K562 (cell line): ENCODE measurements around the gene UGT3A1. TPM values are rescaled to one million over a fixed set of nuclear protein-coding genes. Genes with fewer than 3 reads are reported as not detected.

ENCODE experiments used
- ATAC-seq: fragments of 200-7000 bp; cut with Tn5 transposase; 3 replicates; pipeline ENCODE4 v1.9.1; 2020; ENCODE audit warnings: moderate library complexity
- BruUV-seq: library from RNA; stranded (reverse); fragments of 400-500 nt; replicated peaks from 2 replicates; lab custom pipeline; 2021; lab: Mats Ljungman, UMichigan
- CTCF ChIA-PET: fragments of 300-600 bp; formaldehyde crosslinking; extraction: SDS; loops from one replicate; lab custom pipeline; 2021; ENCODE audit warnings: low intra/inter-chr PET ratio; lab: Yijun Ruan, JAX
- POLR2A ChIA-PET: fragments of 300-600, 350-650 bp; sonication (Branson Sonifier 250); formaldehyde crosslinking; extraction: SDS; loops from one replicate; lab custom pipeline; 2021; ENCODE audit warnings: antibody characterized with exemption, inconsistent platforms; lab: Yijun Ruan, JAX
- DNase-seq, 4 experiments: peaks; one replicate each; pipeline versions ENCODE4 v3.0.0 to v3.0.0-alpha.2; 2011 to 2018; ENCODE audit warnings: low spot score in 3 of 4, mixed read lengths in 3 of 4; ENCODE audit errors: extremely low read depth in 1 of 4
- FAIRE-seq: peaks from 2 replicates; lab custom pipeline; 2011; peaks lifted over from hg19 to GRCh38; lab: Jason Lieb, UNC
- H2AFZ ChIP-seq: 2 replicates; pipeline ENCODE4 v1.6.0; 2011; ENCODE audit warnings: low read depth, low read length, control low read depth, inconsistent platforms
- H3K27ac ChIP-seq: fragments of 200-600 bp; 3 replicates; pipeline ENCODE4 v1.8.0; 2011; ENCODE audit warnings: low read depth, mild to moderate bottlenecking, control low read depth, inconsistent platforms, low read length, moderate library complexity, mixed read lengths; ENCODE audit errors: extremely low read depth
- H3K27me3 ChIP-seq, 2 experiments: fragments of 300-600 bp in 1 of 2; 2 replicates in 1 of 2; 3 replicates in 1 of 2; pipeline versions ENCODE4 v1.6.0 to v1.8.0; 2011; ENCODE audit warnings: inconsistent platforms in 2 of 2, low read length in 2 of 2, mild to moderate bottlenecking in 1 of 2, mixed read lengths in 1 of 2, moderate library complexity in 1 of 2; ENCODE audit not compliant: control insufficient read depth in 2 of 2, insufficient read depth in 2 of 2
- H3K36me3 ChIP-seq: fragments of 300-600 bp; 3 replicates; pipeline ENCODE4 v1.8.0; 2011; ENCODE audit warnings: mild to moderate bottlenecking, low read length, inconsistent platforms; ENCODE audit not compliant: control insufficient read depth, insufficient read depth
- H3K4me1 ChIP-seq, 2 experiments: fragments of 200-600 bp in 1 of 2; replicated peaks in 1 of 2; 2 replicates in 1 of 2; 3 replicates in 1 of 2; pipeline versions ENCODE4 v1.5.1 to v1.8.0; 2011; ENCODE audit warnings: inconsistent platforms in 2 of 2, low read length in 2 of 2, mild to moderate bottlenecking in 1 of 2, mixed read lengths in 1 of 2, moderate library complexity in 1 of 2; ENCODE audit not compliant: control insufficient read depth in 2 of 2, insufficient read depth in 2 of 2
- H3K4me2 ChIP-seq: 2 replicates; pipeline ENCODE4 v1.6.1; 2011; ENCODE audit warnings: low read length, control low read depth, inconsistent platforms, mixed read lengths; ENCODE audit not compliant: insufficient read depth
- H3K4me3 ChIP-seq: fragments of 200-600 bp; sonication (generic), shearing (Covaris generic); 2 replicates; pipeline ENCODE4 v1.5.1; 2016; ENCODE audit warnings: control low read depth, inconsistent platforms
- H3K79me2 ChIP-seq: fragments of 200-600 bp; 3 replicates; pipeline ENCODE4 v1.8.0; 2011; ENCODE audit warnings: low read length, inconsistent platforms; ENCODE audit not compliant: control insufficient read depth, insufficient read depth
- H3K9ac ChIP-seq, 2 experiments: 2 replicates each; pipeline versions ENCODE4 v1.6.0 to v1.6.1; 2011; ENCODE audit warnings: low read depth in 2 of 2, low read length in 2 of 2, control low read depth in 1 of 2, inconsistent platforms in 1 of 2, mild to moderate bottlenecking in 1 of 2, mixed read lengths in 1 of 2; ENCODE audit not compliant: insufficient read depth in 1 of 2
- H3K9me1 ChIP-seq: one replicate; pipeline ENCODE4 v1.6.0; 2011; ENCODE audit warnings: inconsistent platforms, mild to moderate bottlenecking, low read length, moderate library complexity; ENCODE audit not compliant: control insufficient read depth, insufficient read depth
- H3K9me3 ChIP-seq: replicated peaks from 2 replicates; pipeline ENCODE4 v1.5.1; 2011; ENCODE audit warnings: low read depth, low read length, inconsistent platforms; ENCODE audit not compliant: control insufficient read depth, insufficient read depth
- H4K20me1 ChIP-seq: replicated peaks from 2 replicates; pipeline ENCODE4 v1.6.1; 2011; ENCODE audit warnings: low read length, inconsistent platforms, mixed read lengths; ENCODE audit not compliant: control insufficient read depth, insufficient read depth
- ASH1L ChIP-seq: fragments of 450-650 bp; IDR thresholded peaks from 2 replicates; pipeline ENCODE4 v1.6.1; 2018; ENCODE audit warnings: borderline replicate concordance, mild to moderate bottlenecking, low read depth; ENCODE audit not compliant: partially characterized antibody
- DIDO1 ChIP-seq: fragments of 450-650 bp; IDR thresholded peaks from 2 replicates; pipeline ENCODE4 v1.6.1; 2016; ENCODE audit warnings: low read depth, missing biosample characterization, missing genetic modification characterization
- GATAD2A ChIP-seq: fragments of 450-650 bp; IDR thresholded peaks from 2 replicates; pipeline ENCODE4 v1.6.1; 2017
- GTF2F1 ChIP-seq: IDR thresholded peaks from 2 replicates; pipeline ENCODE4 v1.6.1; 2011; ENCODE audit warnings: low read depth, low read length, improper control_type of control experiment
- KAT8 ChIP-seq: fragments of 450-650 bp; IDR thresholded peaks from 2 replicates; pipeline ENCODE4 v1.6.1; 2016; ENCODE audit warnings: low read depth, mild to moderate bottlenecking
- MED1 ChIP-seq: sonication (generic); formaldehyde crosslinking; IDR thresholded peaks from 2 replicates; pipeline ENCODE4 v1.8.1; 2023; ENCODE audit warnings: missing genetic modification reagents, borderline replicate concordance
- NFYB ChIP-seq: IDR thresholded peaks from 2 replicates; pipeline ENCODE4 v1.6.1; 2011; ENCODE audit warnings: mild to moderate bottlenecking, moderate library complexity; ENCODE audit not compliant: insufficient read length; ENCODE audit errors: extremely low read depth
- NR3C1 ChIP-seq: sonication (generic); formaldehyde crosslinking; IDR thresholded peaks from 2 replicates; pipeline ENCODE4 v1.8.1; 2022; ENCODE audit warnings: missing genetic modification reagents
- SRSF3 ChIP-seq: fragments of 200-400 bp; formaldehyde crosslinking; IDR thresholded peaks from 2 replicates; pipeline ENCODE4 v1.6.1; 2016; ENCODE audit warnings: mild to moderate bottlenecking, low read length, moderate library complexity; ENCODE audit not compliant: insufficient read depth
- SRSF9 ChIP-seq: fragments of 200-400 bp; formaldehyde crosslinking; IDR thresholded peaks from 2 replicates; pipeline ENCODE4 v1.6.1; 2017; ENCODE audit warnings: low read depth, low read length, borderline replicate concordance
- ZNF143 ChIP-seq: sonication (generic); formaldehyde crosslinking; IDR thresholded peaks from 2 replicates; pipeline ENCODE4 v1.9.0; 2022; ENCODE audit warnings: mild to moderate bottlenecking, missing genetic modification reagents
- ZNF644 ChIP-seq: fragments of 200-800 bp; sonication (Bioruptor generic); IDR thresholded peaks from 2 replicates; pipeline ENCODE4 v1.6.1; 2016; ENCODE audit warnings: low read depth, missing genetic modification characterization, missing compliant biosample characterization
- WGBS: fragments of 100-300 bp; shearing (Covaris generic); methylation state at CpG from one replicate; pipeline ENCODE4 v1.1.6; 2016; ENCODE audit warnings: low coverage, mixed read lengths; ENCODE audit not compliant: insufficient coverage; ENCODE audit errors: missing lambda C conversion rate; 5-methylcytosine and 5-hydroxymethylcytosine counted together
- in situ Hi-C: fragments of 300-500 bp; cut with MboI; formaldehyde crosslinking; loops from 4 replicates; pipeline ENCODE4 v1.15.0; 2018; ENCODE audit warnings: inconsistent platforms, mixed read lengths
- intact Hi-C: fragments of 100-400 bp; cut with micrococcal nuclease; formaldehyde crosslinking; loops from 2 replicates; pipeline ENCODE4 v1.14.2; 2022
- polyA plus RNA-seq, 8 experiments: library from polyadenylated mRNA; depleted of rRNA in 4 of 8; stranded (reverse) in 5 of 8; unstranded in 3 of 8; fragments of >200 nt; fragmentation: Nextera tagmentation in 2 of 8; fragmentation: Illumina TruSeq in 1 of 8; extraction: Ambion mirVana in 2 of 8; extraction: Trizol in 1 of 8; gene quantifications; 2 replicates each; pipeline versions ENCODE4 v1.2.1 to v1.2.3, GENCODE V29; 2011 to 2014; ENCODE audit warnings: inconsistent platforms in 1 of 8, missing spikeins in 1 of 8
- total RNA-seq, 7 experiments: library from RNA; depleted of rRNA in 6 of 7; stranded (reverse); fragments of >200 nt in 6 of 7; fragmentation: Illumina TruSeq in 2 of 7; extraction: Trizol in 2 of 7; gene quantifications; 2 replicates each; pipeline versions ENCODE4 v1.2.1 to v1.2.3, GENCODE V29; 2011 to 2021; ENCODE audit warnings: low replicate concordance in 1 of 7
- TF ChIP-seq, protein P1 (sequence below): fragments of 450-650 bp; IDR thresholded peaks from 2 replicates; pipeline ENCODE4 v1.6.1; 2018; ENCODE audit warnings: mild to moderate bottlenecking, low read depth; ENCODE audit not compliant: partially characterized antibody
- TF ChIP-seq, protein P2 (sequence below): fragments of 450-650 bp; formaldehyde crosslinking; IDR thresholded peaks from 2 replicates; pipeline ENCODE4 v1.4.0; 2020; ENCODE audit warnings: mild to moderate bottlenecking, moderate library complexity

Gene UGT3A1
- total and polyA plus RNA-seq, 9 of the 15 experiments (the other 6 are each of a cell fraction or from before 2014, with no cell fraction given): not detected

DNA sequence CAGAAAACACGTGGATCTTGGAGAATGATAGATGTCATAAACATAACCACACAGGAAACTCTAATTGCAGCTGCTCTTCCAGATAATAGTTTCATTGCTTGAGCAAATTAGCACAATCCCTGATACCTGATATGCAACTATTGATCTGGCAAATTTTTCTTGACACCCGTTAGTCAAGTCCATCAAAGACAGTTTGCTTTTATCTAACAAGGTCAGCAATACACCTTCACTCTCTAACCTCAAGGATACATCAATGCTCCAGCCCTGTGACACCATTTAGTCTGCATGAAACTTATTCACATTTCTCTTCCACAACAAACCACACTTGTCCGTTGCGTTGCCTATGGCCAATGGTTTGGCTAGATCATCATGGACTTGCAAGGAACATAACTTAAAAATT lies 16.6 kb downstream of the UGT3A1 start:
- Histone ChIP-seq H4K20me1 (no peaks in the 10 kb centered on the region), H3K36me3 (no peaks in the 10 kb centered on the region), H3K9me3 (no peaks in the 10 kb centered on the region), H3K4me2 (no peak overlapping the region), H3K9me1 (no peaks in the 10 kb centered on the region), H3K79me2 (no peaks in the 10 kb centered on the region), H2AFZ (no peak overlapping the region), H3K27me3 (no peaks in the 10 kb centered on the region), H3K4me3 (no peak overlapping the region), H3K9ac (no peak overlapping the region), H3K27ac (no peak overlapping the region), H3K4me1 (no peaks in the 10 kb centered on the region)
- CTCF ChIA-PET: no interaction called here
- no TSS peak for BruUV-seq
- in situ Hi-C loops: no loop called here
- ATAC-seq (no peak), FAIRE-seq (no peak), DNase-seq (no peak)
- POLR2A ChIA-PET: no interaction called here
- WGBS: 0% methylated on average over 4 of the region's 4 CpGs
- no peak for TF ChIP-seq SRSF3
- no peak for TF ChIP-seq DIDO1
- TF ChIP-seq NFYB: no peak
- no peak for TF ChIP-seq MED1 (CRISPR knock-in tag)
- no peak for TF ChIP-seq ZNF644 (tag)
- TF ChIP-seq, protein P1, sequence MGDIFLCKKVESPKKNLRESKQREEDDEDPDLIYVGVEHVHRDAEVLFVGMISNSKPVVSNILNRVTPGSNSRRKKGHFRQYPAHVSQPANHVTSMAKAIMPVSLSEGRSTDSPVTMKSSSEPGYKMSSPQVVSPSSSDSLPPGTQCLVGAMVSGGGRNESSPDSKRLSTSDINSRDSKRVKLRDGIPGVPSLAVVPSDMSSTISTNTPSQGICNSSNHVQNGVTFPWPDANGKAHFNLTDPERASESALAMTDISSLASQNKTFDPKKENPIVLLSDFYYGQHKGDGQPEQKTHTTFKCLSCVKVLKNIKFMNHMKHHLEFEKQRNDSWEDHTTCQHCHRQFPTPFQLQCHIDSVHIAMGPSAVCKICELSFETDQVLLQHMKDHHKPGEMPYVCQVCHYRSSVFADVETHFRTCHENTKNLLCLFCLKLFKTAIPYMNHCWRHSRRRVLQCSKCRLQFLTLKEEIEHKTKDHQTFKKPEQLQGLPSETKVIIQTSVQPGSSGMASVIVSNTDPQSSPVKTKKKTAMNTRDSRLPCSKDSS: no peak
- TF ChIP-seq SRSF9: no peak
- TF ChIP-seq ZNF143 (CRISPR knock-in tag): no peak
- TF ChIP-seq GATAD2A: no peak
- no peak for TF ChIP-seq ASH1L
- no peak for TF ChIP-seq KAT8
- TF ChIP-seq, protein P2, sequence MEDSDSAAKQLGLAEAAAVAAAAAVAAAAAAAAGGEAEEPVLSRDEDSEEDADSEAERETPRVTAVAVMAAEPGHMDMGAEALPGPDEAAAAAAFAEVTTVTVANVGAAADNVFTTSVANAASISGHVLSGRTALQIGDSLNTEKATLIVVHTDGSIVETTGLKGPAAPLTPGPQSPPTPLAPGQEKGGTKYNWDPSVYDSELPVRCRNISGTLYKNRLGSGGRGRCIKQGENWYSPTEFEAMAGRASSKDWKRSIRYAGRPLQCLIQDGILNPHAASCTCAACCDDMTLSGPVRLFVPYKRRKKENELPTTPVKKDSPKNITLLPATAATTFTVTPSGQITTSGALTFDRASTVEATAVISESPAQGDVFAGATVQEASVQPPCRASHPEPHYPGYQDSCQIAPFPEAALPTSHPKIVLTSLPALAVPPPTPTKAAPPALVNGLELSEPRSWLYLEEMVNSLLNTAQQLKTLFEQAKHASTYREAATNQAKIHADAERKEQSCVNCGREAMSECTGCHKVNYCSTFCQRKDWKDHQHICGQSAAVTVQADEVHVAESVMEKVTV (CRISPR knock-in tag): no peak
- TF ChIP-seq GTF2F1: no peak
- no peak for TF ChIP-seq NR3C1
- intact Hi-C loops: no loop called here
